Measurements from ENCODE around the gene OR52E6. TPM values are rescaled to one million over a fixed set of nuclear protein-coding genes. Genes with fewer than 3 reads are reported as not detected.

Gene OR52E6
- total and polyA plus RNA-seq, 2 donors (not counting 1 experiment from before 2014, with no cell fraction given) = not detected

DNA sequence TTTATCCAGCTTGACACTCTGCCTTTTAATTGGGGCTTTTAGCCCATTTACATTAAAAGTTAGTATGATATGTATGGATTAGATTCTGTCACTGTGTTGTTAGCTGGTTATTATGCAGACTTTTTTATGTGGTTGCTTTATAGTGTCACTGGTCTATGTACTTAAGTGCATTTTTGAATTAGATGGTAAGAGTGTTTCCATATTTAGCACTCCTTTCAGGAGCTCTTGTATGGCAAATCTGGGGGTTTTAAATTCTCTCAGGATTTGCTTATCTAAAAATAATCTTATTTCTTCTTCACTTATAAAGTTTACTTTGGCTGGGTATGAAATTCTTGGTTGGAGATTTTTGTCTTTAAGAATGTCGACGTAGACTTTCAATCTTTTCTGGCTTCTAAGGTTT, 4.0 kb downstream of the OR52E6 start:
- Histone ChIP-seq H3K4me3 (replicated peaks in 1 of 4; ENCODE audit: control extremely low read depth in 1 of 4, insufficient read depth in 1 of 4, low read depth in 3 of 4, low read length in 4 of 4) (no peak overlapping the region), H2AFZ (ENCODE audit: low read length) (no peak overlapping the region), H3K9ac (ENCODE audit: insufficient read depth, low read length) (no peak overlapping the region), H4K20me1 (ENCODE audit: control insufficient read depth, extremely low read depth, insufficient read depth, low read length) (no peaks in the 10 kb centered on the region), H3K79me2 (ENCODE audit: control insufficient read depth, insufficient read depth, low read length) (no peaks in the 10 kb centered on the region), H3K27me3 (ENCODE audit: control insufficient read depth, insufficient read depth, low read length) (no peaks in the 10 kb centered on the region), H3K9me3 (ENCODE audit: control insufficient read depth, insufficient read depth, low read depth, low read length) (no peaks in the 10 kb centered on the region), H3K36me3 (ENCODE audit: control insufficient read depth, insufficient read depth, low read length) (no peaks in the 10 kb centered on the region), H3K4me2 (ENCODE audit: extremely low read depth, insufficient read depth, low read length) (no peak overlapping the region), H3K27ac (ENCODE audit: insufficient read depth, low read length) (no peak overlapping the region), H3K4me1 (ENCODE audit: control insufficient read depth, extremely low read depth, insufficient read depth, low read length) (no peaks in the 10 kb centered on the region)
- TF ChIP-seq, protein P1, sequence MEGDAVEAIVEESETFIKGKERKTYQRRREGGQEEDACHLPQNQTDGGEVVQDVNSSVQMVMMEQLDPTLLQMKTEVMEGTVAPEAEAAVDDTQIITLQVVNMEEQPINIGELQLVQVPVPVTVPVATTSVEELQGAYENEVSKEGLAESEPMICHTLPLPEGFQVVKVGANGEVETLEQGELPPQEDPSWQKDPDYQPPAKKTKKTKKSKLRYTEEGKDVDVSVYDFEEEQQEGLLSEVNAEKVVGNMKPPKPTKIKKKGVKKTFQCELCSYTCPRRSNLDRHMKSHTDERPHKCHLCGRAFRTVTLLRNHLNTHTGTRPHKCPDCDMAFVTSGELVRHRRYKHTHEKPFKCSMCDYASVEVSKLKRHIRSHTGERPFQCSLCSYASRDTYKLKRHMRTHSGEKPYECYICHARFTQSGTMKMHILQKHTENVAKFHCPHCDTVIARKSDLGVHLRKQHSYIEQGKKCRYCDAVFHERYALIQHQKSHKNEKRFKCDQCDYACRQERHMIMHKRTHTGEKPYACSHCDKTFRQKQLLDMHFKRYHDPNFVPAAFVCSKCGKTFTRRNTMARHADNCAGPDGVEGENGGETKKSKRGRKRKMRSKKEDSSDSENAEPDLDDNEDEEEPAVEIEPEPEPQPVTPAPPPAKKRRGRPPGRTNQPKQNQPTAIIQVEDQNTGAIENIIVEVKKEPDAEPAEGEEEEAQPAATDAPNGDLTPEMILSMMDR (conservative IDR thresholded peaks at IDR 0.05 in 1 of 2, IDR thresholded peaks at IDR 0.05 in 1 of 2; ENCODE audit: low read depth in 1 of 2, low read length in 2 of 2) = no peak
- TF ChIP-seq EZH2 (IDR thresholded peaks at IDR 0.05; ENCODE audit: low read length, missing control alignments) = no peak
- DNase-seq (ENCODE audit: low read depth in 2 of 2) = no peak

DNA sequence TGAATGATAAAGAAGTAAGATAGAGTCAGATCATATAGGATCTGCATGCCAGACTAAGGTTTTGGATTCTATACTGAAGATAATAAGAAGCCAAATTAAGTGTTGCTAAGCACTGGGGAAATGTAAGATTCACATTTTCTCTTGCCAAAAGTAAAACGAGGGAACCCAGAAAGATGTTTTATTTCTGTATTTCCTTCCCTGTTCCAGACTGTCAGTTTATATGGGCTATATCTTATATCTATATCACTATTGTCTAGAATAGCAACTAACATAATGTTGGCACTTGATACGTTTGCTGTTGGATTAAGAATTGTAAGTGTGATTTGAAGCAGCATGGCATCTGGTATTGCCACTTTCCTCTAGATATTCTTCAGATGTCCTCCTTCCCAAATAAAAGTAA, 8.3 kb downstream of the OR52E6 start:
- Histone ChIP-seq H3K79me2 (ENCODE audit: control insufficient read depth, insufficient read depth, low read length) (no peaks in the 10 kb centered on the region), H3K4me2 (ENCODE audit: extremely low read depth, insufficient read depth, low read length) (no peak overlapping the region), H3K9ac (ENCODE audit: insufficient read depth, low read length) (no peak overlapping the region), H3K27me3 (ENCODE audit: control insufficient read depth, insufficient read depth, low read length) (no peaks in the 10 kb centered on the region), H3K27ac (ENCODE audit: insufficient read depth, low read length) (no peak overlapping the region), H2AFZ (ENCODE audit: low read length) (no peak overlapping the region), H4K20me1 (ENCODE audit: control insufficient read depth, extremely low read depth, insufficient read depth, low read length) (no peaks in the 10 kb centered on the region), H3K9me3 (ENCODE audit: control insufficient read depth, insufficient read depth, low read depth, low read length) (no peaks in the 10 kb centered on the region), H3K36me3 (ENCODE audit: control insufficient read depth, insufficient read depth, low read length) (no peaks in the 10 kb centered on the region), H3K4me3 (replicated peaks in 1 of 4; ENCODE audit: control extremely low read depth in 1 of 4, insufficient read depth in 1 of 4, low read depth in 3 of 4, low read length in 4 of 4) (no peak overlapping the region), H3K4me1 (ENCODE audit: control insufficient read depth, extremely low read depth, insufficient read depth, low read length) (no peaks in the 10 kb centered on the region)
- no peak for DNase-seq (ENCODE audit: low read depth in 2 of 2)
- TF ChIP-seq, protein P1 (conservative IDR thresholded peaks at IDR 0.05 in 1 of 2, IDR thresholded peaks at IDR 0.05 in 1 of 2; ENCODE audit: low read depth in 1 of 2, low read length in 2 of 2) = no peak
- TF ChIP-seq EZH2 (IDR thresholded peaks at IDR 0.05; ENCODE audit: low read length, missing control alignments) = no peak

DNA sequence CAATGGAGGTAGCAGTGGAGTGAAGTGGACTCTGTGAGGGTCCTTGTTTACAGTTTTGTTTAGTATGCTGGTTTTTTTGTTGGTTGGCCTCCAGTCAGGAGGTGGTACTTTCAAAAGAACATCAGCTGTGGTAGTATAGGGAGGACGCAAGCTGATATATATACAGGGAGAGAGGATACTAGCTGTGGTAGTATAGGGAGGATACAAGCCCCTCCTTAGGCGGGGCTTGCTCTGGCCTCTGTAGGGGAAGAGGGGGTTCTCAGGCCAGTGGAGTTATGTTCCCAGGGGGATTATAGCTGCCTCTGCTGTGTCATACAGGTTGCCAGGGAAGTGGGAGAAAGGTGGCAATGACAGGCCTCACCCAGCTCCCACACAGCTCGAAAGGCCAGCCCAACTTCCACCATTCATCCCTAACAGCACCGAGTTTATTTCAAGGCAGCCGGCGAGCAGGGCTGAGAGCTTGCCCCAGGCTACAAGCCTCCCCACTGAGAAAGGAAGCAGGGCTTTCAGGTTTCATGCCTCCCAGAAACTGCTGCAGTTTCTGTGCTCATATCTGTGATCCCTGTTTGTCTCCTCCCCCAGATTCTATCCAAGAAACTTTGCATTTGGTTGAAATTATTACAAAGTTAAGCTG, 10.4 kb downstream of the OR52E6 start:
- no peak overlapping the region for H3K4me3 ChIP-seq (replicated peaks in 1 of 4; ENCODE audit: control extremely low read depth in 1 of 4, insufficient read depth in 1 of 4, low read depth in 3 of 4, low read length in 4 of 4)
- H4K20me1 ChIP-seq (ENCODE audit: control insufficient read depth, extremely low read depth, insufficient read depth, low read length) = no peaks in the 10 kb centered on the region
- no peak overlapping the region for H3K9ac ChIP-seq (ENCODE audit: insufficient read depth, low read length)
- no peaks in the 10 kb centered on the region for H3K79me2 ChIP-seq (ENCODE audit: control insufficient read depth, insufficient read depth, low read length)
- no peaks in the 10 kb centered on the region for H3K4me1 ChIP-seq (ENCODE audit: control insufficient read depth, extremely low read depth, insufficient read depth, low read length)
- no peak overlapping the region for H3K27ac ChIP-seq (ENCODE audit: insufficient read depth, low read length)
- no peaks in the 10 kb centered on the region for H3K27me3 ChIP-seq (ENCODE audit: control insufficient read depth, insufficient read depth, low read length)
- TF ChIP-seq, protein P1 (conservative IDR thresholded peaks at IDR 0.05 in 1 of 2, IDR thresholded peaks at IDR 0.05 in 1 of 2; ENCODE audit: low read depth in 1 of 2, low read length in 2 of 2) = no peak
- no peak for TF ChIP-seq EZH2 (IDR thresholded peaks at IDR 0.05; ENCODE audit: low read length, missing control alignments)
- no peaks in the 10 kb centered on the region for H3K36me3 ChIP-seq (ENCODE audit: control insufficient read depth, insufficient read depth, low read length)
- H3K4me2 ChIP-seq (ENCODE audit: extremely low read depth, insufficient read depth, low read length) = no peak overlapping the region
- H3K9me3 ChIP-seq (ENCODE audit: control insufficient read depth, insufficient read depth, low read depth, low read length) = no peaks in the 10 kb centered on the region
- H2AFZ ChIP-seq (ENCODE audit: low read length) = no peak overlapping the region
- no peak for DNase-seq (ENCODE audit: low read depth in 2 of 2)

Measured in fibroblast of lung (primary cell).